ENCODE measurements around the gene RFX5.
A peak's percentile ranks its signal among the peaks of the same experiment; 100 is the strongest.

Gene RFX5

GRCh38 chr1:151325231-151325630, 21.8 kb downstream of the RFX5 start:
- DNase-seq (ENCODE audit: low read depth): no peak

DNA sequence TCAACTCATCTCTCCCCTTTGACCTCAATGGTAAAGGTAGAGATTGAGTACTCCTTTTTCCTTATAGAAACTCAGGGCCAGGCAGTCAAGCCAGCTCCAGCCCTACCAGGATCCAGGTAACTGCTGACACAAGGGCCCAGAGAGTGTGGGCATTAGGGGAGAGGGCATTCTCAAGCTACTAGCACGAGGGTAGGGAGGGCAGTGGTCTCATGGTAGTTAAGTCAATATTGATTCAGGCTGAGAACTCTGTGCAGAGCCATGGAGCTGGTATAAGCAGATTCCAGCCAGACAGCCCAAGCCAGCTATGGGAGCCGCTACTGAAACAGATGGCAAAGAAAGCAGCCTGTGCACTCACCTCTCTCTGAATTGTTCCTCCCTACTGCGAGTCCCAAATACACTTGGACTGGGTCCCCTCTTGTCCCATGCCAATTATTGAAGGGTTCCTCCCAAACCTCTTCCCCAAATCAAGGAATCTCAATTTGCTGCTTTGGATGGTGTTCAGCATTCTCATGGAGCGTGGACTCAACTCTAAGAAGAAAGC, 22.6 kb downstream of the RFX5 start:
- DNase-seq (ENCODE audit: low read depth): no peak

- DNase-seq (ENCODE audit: low read depth): no peak
These were observed 28.1 kb downstream of the RFX5 start for GRCh38 chr1:151318975-151319374.

GRCh38 chr1:151315565-151316235, 31.4 kb downstream of the RFX5 start:
- DNase-seq (ENCODE audit: low read depth): no peak

- DNase-seq (ENCODE audit: low read depth): peak; percentile 60
These were observed 32.7 kb downstream of the RFX5 start for GRCh38 chr1:151314137-151314875.

DNA sequence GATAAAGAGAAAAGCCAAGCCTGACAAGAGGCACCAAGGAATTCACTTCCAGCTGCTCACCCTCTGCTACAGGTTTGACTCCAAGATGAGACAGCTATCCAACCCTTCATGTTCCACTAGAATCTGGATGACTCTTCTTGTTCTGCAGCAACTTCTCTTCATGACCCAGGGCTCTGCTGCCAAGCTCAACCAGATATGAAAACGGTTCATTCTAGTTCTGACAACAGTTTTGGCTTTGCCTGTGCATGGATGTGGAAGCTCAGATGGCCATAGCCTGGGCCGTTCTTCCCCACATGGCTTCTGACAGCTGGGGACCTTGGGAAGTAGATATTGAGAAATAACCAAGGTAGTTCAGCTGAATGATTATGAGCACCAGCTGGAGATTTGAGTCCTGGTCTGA, 33.6 kb downstream of the RFX5 start:
- DNase-seq (ENCODE audit: low read depth): no peak

GRCh38 chr1:151312826-151313225, 34.2 kb downstream of the RFX5 start:
- DNase-seq (ENCODE audit: low read depth): no peak

DNA sequence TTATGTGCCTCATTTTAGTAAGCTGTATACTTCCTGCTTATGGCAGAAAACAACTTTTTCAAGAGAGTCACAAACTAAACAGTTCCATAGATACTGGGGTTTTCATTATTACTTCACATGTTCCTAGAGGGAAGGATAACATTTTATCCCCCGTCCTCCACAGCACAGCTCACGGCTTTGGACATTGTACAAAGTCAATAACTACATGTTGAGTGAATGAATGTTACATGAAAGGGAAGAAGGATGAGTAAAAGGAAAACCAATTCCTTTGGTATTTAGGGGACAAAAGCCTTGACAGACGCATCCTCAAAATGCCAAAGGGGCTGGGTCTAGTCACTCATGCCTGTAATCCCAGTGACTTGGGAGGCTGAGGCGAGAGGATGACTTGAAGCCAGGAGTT, 34.6 kb downstream of the RFX5 start:
- DNase-seq (ENCODE audit: low read depth): no peak

GRCh38 chr1:151311589-151312331, 35.3 kb downstream of the RFX5 start:
- DNase-seq (ENCODE audit: low read depth): peak; percentile 98

DNA sequence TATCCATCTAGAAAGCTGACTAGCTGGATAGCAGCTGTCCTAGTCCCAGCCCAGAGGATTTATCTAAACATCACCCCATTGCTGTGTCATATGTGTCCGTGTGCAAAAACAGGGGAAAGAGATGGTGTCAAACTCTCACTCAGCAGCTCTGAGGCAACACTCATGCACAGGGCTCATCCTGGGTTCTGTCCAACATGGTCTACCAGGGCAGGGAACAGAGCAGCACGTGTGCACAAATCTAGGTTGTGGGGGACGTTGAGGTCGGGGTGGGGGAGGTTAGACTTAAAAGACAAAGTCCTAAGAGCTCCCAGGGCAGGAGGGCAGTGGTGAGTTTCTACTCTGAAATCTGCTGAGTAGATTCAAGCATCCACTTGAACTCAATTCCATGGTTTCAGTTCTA, 36.0 kb downstream of the RFX5 start:
- DNase-seq (ENCODE audit: low read depth): no peak

GRCh38 chr1:151309811-151310323, 37.2 kb downstream of the RFX5 start:
- DNase-seq (ENCODE audit: low read depth): no peak

DNA sequence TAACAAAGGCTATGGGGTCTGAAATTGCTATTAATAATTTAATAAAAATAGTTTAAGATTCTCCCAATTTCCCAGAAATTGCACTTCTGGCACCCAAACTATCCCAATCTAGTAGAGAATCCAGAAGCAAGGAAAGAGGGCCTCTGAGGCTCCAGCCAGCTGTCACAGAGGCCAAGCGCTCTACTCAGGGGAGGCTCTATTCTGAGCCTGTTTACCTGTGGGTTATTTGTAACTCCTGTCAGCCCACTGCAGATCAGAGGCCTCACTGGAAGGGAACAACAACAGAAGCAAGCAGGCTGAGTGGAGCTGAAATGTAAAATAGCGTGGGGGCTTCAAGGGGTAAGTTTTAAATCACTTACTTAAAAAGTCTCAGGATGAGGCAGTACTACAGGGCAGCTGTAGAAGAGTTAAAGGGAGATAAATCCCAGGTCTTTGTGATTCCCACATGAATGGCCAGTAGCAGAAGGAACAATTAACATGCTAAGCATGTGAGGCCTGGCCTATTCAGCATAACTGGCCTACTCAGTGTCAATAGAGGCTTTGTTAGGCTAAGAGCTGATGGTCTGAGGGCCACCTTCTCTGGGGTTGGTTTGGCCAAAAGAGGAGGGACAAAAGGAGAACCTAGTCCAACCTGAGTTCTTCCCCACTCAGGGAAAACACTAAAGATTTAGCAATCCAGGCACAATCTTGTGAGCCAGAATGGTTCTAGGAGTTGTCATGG, 52.1 kb downstream of the RFX5 start:
- DNase-seq (ENCODE audit: low read depth): no peak

- no peak for DNase-seq (ENCODE audit: low read depth)
These were observed 54.0 kb downstream of the RFX5 start for GRCh38 chr1:151293093-151293492.

DNA sequence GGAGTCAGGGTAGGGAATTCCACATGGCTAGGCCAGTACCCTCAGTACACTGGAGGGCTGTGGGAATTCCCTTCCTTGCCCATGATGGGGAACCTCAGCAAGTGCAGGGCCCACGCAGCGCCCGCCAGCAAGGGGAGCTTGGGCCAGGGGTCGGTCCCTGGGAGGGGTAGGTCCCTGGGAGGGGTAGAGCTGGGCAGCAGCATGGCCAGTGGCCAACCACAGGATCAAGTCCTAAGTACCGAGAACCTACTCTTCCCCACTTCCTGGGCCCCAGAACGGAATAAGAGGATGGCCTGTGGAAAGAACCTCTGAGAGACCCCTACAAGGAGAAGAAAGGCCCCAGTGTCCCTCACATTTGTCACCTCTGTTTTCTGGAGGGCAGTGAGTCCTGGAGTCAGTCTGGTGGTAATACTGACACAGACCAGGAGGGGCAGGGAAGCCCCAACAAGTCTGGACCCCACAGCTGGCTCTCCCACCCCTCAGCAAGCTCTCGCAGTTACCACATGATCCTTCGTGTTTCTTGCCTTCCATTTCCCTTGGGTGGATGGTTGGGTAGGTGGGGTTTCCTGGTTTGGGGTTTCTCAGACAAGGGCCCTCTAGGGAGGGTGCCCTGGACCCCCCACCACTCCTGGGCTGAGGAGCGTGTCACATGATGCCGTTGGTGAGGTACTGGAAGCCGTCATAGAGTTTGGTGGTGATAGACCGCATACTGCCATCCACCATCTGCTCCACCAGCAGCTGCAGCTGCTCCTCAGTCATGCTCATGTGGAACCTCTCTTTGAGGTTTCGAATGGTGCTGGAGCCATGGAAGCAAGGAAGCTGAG, 54.6 kb downstream of the RFX5 start:
- no peak for DNase-seq (ENCODE audit: low read depth)

- DNase-seq (ENCODE audit: low read depth): no peak
These were observed 56.2 kb downstream of the RFX5 start for GRCh38 chr1:151290709-151291303.
